ENCODE results near the gene HSPB7.

HSPB7 gene

GRCh38 chr1:16067127-16067768, 49.4 kb upstream of the HSPB7 start (continued):
- TF ChIP-seq, protein P1, sequence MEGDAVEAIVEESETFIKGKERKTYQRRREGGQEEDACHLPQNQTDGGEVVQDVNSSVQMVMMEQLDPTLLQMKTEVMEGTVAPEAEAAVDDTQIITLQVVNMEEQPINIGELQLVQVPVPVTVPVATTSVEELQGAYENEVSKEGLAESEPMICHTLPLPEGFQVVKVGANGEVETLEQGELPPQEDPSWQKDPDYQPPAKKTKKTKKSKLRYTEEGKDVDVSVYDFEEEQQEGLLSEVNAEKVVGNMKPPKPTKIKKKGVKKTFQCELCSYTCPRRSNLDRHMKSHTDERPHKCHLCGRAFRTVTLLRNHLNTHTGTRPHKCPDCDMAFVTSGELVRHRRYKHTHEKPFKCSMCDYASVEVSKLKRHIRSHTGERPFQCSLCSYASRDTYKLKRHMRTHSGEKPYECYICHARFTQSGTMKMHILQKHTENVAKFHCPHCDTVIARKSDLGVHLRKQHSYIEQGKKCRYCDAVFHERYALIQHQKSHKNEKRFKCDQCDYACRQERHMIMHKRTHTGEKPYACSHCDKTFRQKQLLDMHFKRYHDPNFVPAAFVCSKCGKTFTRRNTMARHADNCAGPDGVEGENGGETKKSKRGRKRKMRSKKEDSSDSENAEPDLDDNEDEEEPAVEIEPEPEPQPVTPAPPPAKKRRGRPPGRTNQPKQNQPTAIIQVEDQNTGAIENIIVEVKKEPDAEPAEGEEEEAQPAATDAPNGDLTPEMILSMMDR (tag by site-specific recombination; IDR thresholded peaks at IDR 0.05): no peak
- TF ChIP-seq ZNF610 (tag by site-specific recombination; IDR thresholded peaks at IDR 0.05; ENCODE audit: borderline replicate concordance): no peak
- TF ChIP-seq ZNF843 (tag by site-specific recombination; IDR thresholded peaks at IDR 0.05): no peak
- TF ChIP-seq ZNF747 (tag by site-specific recombination; IDR thresholded peaks at IDR 0.05): no peak
- TF ChIP-seq, protein P2, sequence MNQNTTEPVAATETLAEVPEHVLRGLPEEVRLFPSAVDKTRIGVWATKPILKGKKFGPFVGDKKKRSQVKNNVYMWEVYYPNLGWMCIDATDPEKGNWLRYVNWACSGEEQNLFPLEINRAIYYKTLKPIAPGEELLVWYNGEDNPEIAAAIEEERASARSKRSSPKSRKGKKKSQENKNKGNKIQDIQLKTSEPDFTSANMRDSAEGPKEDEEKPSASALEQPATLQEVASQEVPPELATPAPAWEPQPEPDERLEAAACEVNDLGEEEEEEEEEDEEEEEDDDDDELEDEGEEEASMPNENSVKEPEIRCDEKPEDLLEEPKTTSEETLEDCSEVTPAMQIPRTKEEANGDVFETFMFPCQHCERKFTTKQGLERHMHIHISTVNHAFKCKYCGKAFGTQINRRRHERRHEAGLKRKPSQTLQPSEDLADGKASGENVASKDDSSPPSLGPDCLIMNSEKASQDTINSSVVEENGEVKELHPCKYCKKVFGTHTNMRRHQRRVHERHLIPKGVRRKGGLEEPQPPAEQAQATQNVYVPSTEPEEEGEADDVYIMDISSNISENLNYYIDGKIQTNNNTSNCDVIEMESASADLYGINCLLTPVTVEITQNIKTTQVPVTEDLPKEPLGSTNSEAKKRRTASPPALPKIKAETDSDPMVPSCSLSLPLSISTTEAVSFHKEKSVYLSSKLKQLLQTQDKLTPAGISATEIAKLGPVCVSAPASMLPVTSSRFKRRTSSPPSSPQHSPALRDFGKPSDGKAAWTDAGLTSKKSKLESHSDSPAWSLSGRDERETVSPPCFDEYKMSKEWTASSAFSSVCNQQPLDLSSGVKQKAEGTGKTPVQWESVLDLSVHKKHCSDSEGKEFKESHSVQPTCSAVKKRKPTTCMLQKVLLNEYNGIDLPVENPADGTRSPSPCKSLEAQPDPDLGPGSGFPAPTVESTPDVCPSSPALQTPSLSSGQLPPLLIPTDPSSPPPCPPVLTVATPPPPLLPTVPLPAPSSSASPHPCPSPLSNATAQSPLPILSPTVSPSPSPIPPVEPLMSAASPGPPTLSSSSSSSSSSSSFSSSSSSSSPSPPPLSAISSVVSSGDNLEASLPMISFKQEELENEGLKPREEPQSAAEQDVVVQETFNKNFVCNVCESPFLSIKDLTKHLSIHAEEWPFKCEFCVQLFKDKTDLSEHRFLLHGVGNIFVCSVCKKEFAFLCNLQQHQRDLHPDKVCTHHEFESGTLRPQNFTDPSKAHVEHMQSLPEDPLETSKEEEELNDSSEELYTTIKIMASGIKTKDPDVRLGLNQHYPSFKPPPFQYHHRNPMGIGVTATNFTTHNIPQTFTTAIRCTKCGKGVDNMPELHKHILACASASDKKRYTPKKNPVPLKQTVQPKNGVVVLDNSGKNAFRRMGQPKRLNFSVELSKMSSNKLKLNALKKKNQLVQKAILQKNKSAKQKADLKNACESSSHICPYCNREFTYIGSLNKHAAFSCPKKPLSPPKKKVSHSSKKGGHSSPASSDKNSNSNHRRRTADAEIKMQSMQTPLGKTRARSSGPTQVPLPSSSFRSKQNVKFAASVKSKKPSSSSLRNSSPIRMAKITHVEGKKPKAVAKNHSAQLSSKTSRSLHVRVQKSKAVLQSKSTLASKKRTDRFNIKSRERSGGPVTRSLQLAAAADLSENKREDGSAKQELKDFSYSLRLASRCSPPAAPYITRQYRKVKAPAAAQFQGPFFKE (tag by site-specific recombination; IDR thresholded peaks at IDR 0.05; ENCODE audit: borderline replicate concordance): no peak
- TF ChIP-seq ZNF629 (tag by site-specific recombination; IDR thresholded peaks at IDR 0.05): 0 out of 2 replicates have a peak, but pooled peaks have one; percentile 42
- TF ChIP-seq ZNF660 (tag by site-specific recombination; IDR thresholded peaks at IDR 0.05): no peak
- TF ChIP-seq OSR2 (tag by site-specific recombination; IDR thresholded peaks at IDR 0.05): no peak
- no peak for TF ChIP-seq ZBTB20 (tag by site-specific recombination; IDR thresholded peaks at IDR 0.05)
- no peak for TF ChIP-seq ZFP41 (tag by site-specific recombination; IDR thresholded peaks at IDR 0.05; ENCODE audit: borderline replicate concordance)
- TF ChIP-seq ZNF544 (tag by site-specific recombination; IDR thresholded peaks at IDR 0.05): no peak
- TF ChIP-seq MEIS1 (CRISPR knock-in tag; IDR thresholded peaks at IDR 0.05; ENCODE audit: borderline replicate concordance): no peak
- TF ChIP-seq ZNF701 (tag by site-specific recombination; IDR thresholded peaks at IDR 0.05): no peak
- no peak for TF ChIP-seq ZNF664 (tag by site-specific recombination; IDR thresholded peaks at IDR 0.05)
- no peak for TF ChIP-seq ZBTB44 (tag by site-specific recombination; IDR thresholded peaks at IDR 0.05)
- no peak for TF ChIP-seq GLIS2 (tag by site-specific recombination; IDR thresholded peaks at IDR 0.05)
- no peak for TF ChIP-seq ZNF175 (tag by site-specific recombination; IDR thresholded peaks at IDR 0.05)
- TF ChIP-seq, protein P3, sequence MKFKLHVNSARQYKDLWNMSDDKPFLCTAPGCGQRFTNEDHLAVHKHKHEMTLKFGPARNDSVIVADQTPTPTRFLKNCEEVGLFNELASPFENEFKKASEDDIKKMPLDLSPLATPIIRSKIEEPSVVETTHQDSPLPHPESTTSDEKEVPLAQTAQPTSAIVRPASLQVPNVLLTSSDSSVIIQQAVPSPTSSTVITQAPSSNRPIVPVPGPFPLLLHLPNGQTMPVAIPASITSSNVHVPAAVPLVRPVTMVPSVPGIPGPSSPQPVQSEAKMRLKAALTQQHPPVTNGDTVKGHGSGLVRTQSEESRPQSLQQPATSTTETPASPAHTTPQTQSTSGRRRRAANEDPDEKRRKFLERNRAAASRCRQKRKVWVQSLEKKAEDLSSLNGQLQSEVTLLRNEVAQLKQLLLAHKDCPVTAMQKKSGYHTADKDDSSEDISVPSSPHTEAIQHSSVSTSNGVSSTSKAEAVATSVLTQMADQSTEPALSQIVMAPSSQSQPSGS (tag by site-specific recombination; IDR thresholded peaks at IDR 0.05; ENCODE audit: low read depth): peak; percentile 56; the same call in 1 of the 2 replicates
- no peak for TF ChIP-seq ZNF830 (tag by site-specific recombination; IDR thresholded peaks at IDR 0.05; ENCODE audit: low read depth)
- no peak for TF ChIP-seq MYNN (tag by site-specific recombination; IDR thresholded peaks at IDR 0.05; ENCODE audit: borderline replicate concordance)
- no peak for TF ChIP-seq ZNF585B (tag by site-specific recombination; IDR thresholded peaks at IDR 0.05)
- no peak for TF ChIP-seq ZNF274 (IDR thresholded peaks at IDR 0.05; ENCODE audit: low read length)
- no peak for TF ChIP-seq ZNF274 (tag by site-specific recombination; IDR thresholded peaks at IDR 0.05; ENCODE audit: borderline replicate concordance)
- 0 out of 2 replicates have a peak, but pooled peaks have one; percentile 13 for TF ChIP-seq SP2 (tag by site-specific recombination; IDR thresholded peaks at IDR 0.05)
- TF ChIP-seq, protein P4, sequence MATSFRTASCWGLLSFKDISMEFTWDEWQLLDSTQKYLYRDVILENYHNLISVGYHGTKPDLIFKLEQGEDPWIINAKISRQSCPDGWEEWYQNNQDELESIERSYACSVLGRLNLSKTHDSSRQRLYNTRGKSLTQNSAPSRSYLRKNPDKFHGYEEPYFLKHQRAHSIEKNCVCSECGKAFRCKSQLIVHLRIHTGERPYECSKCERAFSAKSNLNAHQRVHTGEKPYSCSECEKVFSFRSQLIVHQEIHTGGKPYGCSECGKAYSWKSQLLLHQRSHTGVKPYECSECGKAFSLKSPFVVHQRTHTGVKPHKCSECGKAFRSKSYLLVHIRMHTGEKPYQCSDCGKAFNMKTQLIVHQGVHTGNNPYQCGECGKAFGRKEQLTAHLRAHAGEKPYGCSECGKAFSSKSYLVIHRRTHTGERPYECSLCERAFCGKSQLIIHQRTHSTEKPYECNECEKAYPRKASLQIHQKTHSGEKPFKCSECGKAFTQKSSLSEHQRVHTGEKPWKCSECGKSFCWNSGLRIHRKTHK (tag by site-specific recombination; IDR thresholded peaks at IDR 0.05): no peak
- TF ChIP-seq ZNF18 (tag by site-specific recombination; IDR thresholded peaks at IDR 0.05): no peak
- TF ChIP-seq ZNF350 (tag by site-specific recombination; IDR thresholded peaks at IDR 0.05): no peak

All from HEK293 (cell line).